ENCODE results near the gene CAPG. TPM values are rescaled to one million over a fixed set of nuclear protein-coding genes. Genes with fewer than 3 reads are reported as not detected.

CAPG gene
- total and polyA plus RNA-seq, 9 of the 15 experiments (the other 6 are each of a cell fraction or from before 2014, with no cell fraction given), result 10.6 to 90.4 (median 56.0) TPM

DNA sequence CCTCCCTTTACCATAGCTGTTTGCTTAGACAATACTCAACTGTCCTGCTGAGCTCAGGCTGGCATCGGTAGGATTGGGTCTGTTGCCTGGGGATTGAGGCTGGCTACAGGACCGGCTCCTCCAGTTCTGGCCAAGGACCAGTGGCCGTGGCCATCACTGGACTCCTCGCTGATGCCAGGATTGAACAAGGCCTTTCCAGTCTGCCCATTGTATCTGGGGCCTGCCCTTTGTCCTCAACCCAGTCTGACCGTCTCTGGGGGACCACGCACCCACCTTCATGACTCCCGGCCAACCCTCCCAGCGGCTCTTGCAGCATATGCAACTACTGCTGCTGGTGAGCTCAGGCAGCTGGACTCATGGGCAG, 37.0 kb upstream of the CAPG start:
- TF ChIP-seq E2F3 (CRISPR knock-in tag; IDR thresholded peaks at IDR 0.05) (no peak), HMGN3 (IDR thresholded peaks at IDR 0.05; ENCODE audit: borderline replicate concordance, extremely low read depth, insufficient read length, low read depth, low read length) (no peak), TAF1 (IDR thresholded peaks at IDR 0.05; ENCODE audit: control insufficient read depth, extremely low read depth, insufficient read depth, low read length, severe bottlenecking) (no peak), NR2C1 (IDR thresholded peaks at IDR 0.05) (no peak), NR2C1 (tag; IDR thresholded peaks at IDR 0.05) (no peak), NRF1 (conservative IDR thresholded peaks at IDR 0.05 in 1 of 2, IDR thresholded peaks at IDR 0.05 in 1 of 2) (no peak), ZNF239 (CRISPR knock-in tag; IDR thresholded peaks at IDR 0.05) (no peak), NFATC3 (IDR thresholded peaks at IDR 0.05) (no peak), PCBP1 (IDR thresholded peaks at IDR 0.05; ENCODE audit: low read depth, low read length, poor library complexity, severe bottlenecking) (no peak), ZNF174 (CRISPR knock-in tag; IDR thresholded peaks at IDR 0.05) (no peak), HDAC2 (IDR thresholded peaks at IDR 0.05) (no peak), BCOR (IDR thresholded peaks at IDR 0.05) (no peak)
- TF ChIP-seq, protein P1, sequence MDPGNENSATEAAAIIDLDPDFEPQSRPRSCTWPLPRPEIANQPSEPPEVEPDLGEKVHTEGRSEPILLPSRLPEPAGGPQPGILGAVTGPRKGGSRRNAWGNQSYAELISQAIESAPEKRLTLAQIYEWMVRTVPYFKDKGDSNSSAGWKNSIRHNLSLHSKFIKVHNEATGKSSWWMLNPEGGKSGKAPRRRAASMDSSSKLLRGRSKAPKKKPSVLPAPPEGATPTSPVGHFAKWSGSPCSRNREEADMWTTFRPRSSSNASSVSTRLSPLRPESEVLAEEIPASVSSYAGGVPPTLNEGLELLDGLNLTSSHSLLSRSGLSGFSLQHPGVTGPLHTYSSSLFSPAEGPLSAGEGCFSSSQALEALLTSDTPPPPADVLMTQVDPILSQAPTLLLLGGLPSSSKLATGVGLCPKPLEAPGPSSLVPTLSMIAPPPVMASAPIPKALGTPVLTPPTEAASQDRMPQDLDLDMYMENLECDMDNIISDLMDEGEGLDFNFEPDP (CRISPR knock-in tag; IDR thresholded peaks at IDR 0.05), result no peak
- TF ChIP-seq, protein P2, sequence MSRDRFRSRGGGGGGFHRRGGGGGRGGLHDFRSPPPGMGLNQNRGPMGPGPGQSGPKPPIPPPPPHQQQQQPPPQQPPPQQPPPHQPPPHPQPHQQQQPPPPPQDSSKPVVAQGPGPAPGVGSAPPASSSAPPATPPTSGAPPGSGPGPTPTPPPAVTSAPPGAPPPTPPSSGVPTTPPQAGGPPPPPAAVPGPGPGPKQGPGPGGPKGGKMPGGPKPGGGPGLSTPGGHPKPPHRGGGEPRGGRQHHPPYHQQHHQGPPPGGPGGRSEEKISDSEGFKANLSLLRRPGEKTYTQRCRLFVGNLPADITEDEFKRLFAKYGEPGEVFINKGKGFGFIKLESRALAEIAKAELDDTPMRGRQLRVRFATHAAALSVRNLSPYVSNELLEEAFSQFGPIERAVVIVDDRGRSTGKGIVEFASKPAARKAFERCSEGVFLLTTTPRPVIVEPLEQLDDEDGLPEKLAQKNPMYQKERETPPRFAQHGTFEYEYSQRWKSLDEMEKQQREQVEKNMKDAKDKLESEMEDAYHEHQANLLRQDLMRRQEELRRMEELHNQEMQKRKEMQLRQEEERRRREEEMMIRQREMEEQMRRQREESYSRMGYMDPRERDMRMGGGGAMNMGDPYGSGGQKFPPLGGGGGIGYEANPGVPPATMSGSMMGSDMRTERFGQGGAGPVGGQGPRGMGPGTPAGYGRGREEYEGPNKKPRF (IDR thresholded peaks at IDR 0.05; ENCODE audit: low read depth, low read length), result no peak
- TF ChIP-seq, protein P3, sequence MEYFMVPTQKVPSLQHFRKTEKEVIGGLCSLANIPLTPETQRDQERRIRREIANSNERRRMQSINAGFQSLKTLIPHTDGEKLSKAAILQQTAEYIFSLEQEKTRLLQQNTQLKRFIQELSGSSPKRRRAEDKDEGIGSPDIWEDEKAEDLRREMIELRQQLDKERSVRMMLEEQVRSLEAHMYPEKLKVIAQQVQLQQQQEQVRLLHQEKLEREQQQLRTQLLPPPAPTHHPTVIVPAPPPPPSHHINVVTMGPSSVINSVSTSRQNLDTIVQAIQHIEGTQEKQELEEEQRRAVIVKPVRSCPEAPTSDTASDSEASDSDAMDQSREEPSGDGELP (CRISPR knock-in tag; IDR thresholded peaks at IDR 0.05; ENCODE audit: borderline replicate concordance), result no peak
- in situ Hi-C loops (cut with MboI) (no loop called here), intact Hi-C loops (cut with micrococcal nuclease) (no loop called here)
- Histone ChIP-seq H2AFZ (ENCODE audit: low read depth, low read length) (no peak overlapping the region), H4K20me1 (replicated peaks; ENCODE audit: control insufficient read depth, insufficient read depth, low read length) (no peaks in the 10 kb centered on the region), H3K9ac (ENCODE audit: insufficient read depth in 1 of 2, low read depth in 2 of 2, low read length in 2 of 2) (peak overlapping the region in 1 of 2 experiments; percentile 47; a peak in 1 of 4 replicates), H3K9me1 (ENCODE audit: control insufficient read depth, insufficient read depth, low read length) (peaks cover 2% of the 10 kb centered on the region), H3K4me1 (replicated peaks in 1 of 2; ENCODE audit: control insufficient read depth in 2 of 2, insufficient read depth in 2 of 2, low read length in 2 of 2) (peaks cover 13 to 14% of the 10 kb centered on the region in 2 experiments; a peak in 4 of 5 replicates), H3K27me3 (ENCODE audit: control insufficient read depth in 2 of 2, insufficient read depth in 2 of 2, low read length in 2 of 2) (no peaks in the 10 kb centered on the region), H3K9me3 (replicated peaks; ENCODE audit: control insufficient read depth, insufficient read depth, low read depth, low read length) (no peaks in the 10 kb centered on the region), H3K4me2 (ENCODE audit: insufficient read depth, low read length) (no peak overlapping the region), H3K27ac (ENCODE audit: extremely low read depth, low read depth, low read length) (no peak overlapping the region), H3K79me2 (ENCODE audit: control insufficient read depth, insufficient read depth, low read length) (no peaks in the 10 kb centered on the region), H3K4me3 (no peak overlapping the region), H3K36me3 (ENCODE audit: control insufficient read depth, insufficient read depth, low read length) (no peaks in the 10 kb centered on the region)
- ChIA-PET CTCF (ENCODE audit: low intra/inter-chr PET ratio) (no interaction called here), POLR2A (interaction anchor here (1.3 to 63.9 kb wide), 4 partner anchors 8 to 98 kb away, joined by 4 to 1576 read pairs (median 16); partner anchors contain the start of gene MAT2A)
- no TSS peak for BruUV-seq (replicated peaks)
- DNase-seq (ENCODE audit: extremely low read depth in 1 of 4, low spot score in 3 of 4) (no peak), FAIRE-seq (no peak), ATAC-seq (no peak)
- WGBS (ENCODE audit: insufficient coverage, low coverage, missing lambda C conversion rate), result 77% methylated on average over 8 of the region's 8 CpGs
